Aorta (tissue), 5 donors: ENCODE data around the gene SLC44A1. TPM values are rescaled to one million over a fixed set of nuclear protein-coding genes. Genes with fewer than 3 reads are reported as not detected.

ENCODE experiments used
- ATAC-seq: fragments of 200-7000 bp; cut with Tn5 transposase; one replicate; pipeline ENCODE4 v1.9.1; 2022; ENCODE audit warnings: moderate library complexity; ENCODE audit not compliant: low FRiP score
- DNase-seq, 2 donors: peaks; one replicate each; pipeline ENCODE4 v3.0.0-alpha.2; 2020
- H3K27ac ChIP-seq, 2 donors: one replicate each; pipeline ENCODE4 v1.5.1; 2013; ENCODE audit warnings: low read length in 2 of 2, mild to moderate bottlenecking in 2 of 2, moderate library complexity in 2 of 2, control low read depth in 1 of 2, inconsistent platforms in 1 of 2, low read depth in 1 of 2
- H3K27me3 ChIP-seq, 2 donors: one replicate each; pipeline ENCODE4 v1.6.1; 2013; ENCODE audit warnings: control low read depth in 1 of 2, low read length in 1 of 2, mild to moderate bottlenecking in 1 of 2, moderate library complexity in 1 of 2; ENCODE audit not compliant: insufficient read depth in 2 of 2, control insufficient read depth in 1 of 2
- H3K36me3 ChIP-seq, 2 donors: one replicate each; pipeline ENCODE4 v1.6.1; 2013; ENCODE audit warnings: control low read depth in 1 of 2, low read length in 1 of 2, mild to moderate bottlenecking in 1 of 2; ENCODE audit not compliant: insufficient read depth in 2 of 2, control insufficient read depth in 1 of 2
- H3K4me1 ChIP-seq, 2 donors: one replicate each; pipeline ENCODE4 v1.6.1; 2013; ENCODE audit warnings: low read length in 2 of 2, control low read depth in 1 of 2, mild to moderate bottlenecking in 1 of 2, moderate library complexity in 1 of 2; ENCODE audit not compliant: insufficient read depth in 2 of 2, control insufficient read depth in 1 of 2
- H3K4me3 ChIP-seq, 2 donors: one replicate each; pipeline ENCODE4 v1.5.1; 2013; ENCODE audit warnings: low read length in 2 of 2, control low read depth in 1 of 2, mild to moderate bottlenecking in 1 of 2
- H3K9me3 ChIP-seq: one replicate; pipeline ENCODE4 v1.6.1; 2013; ENCODE audit warnings: mild to moderate bottlenecking, low read length; ENCODE audit not compliant: control insufficient read depth
- WGBS, 2 donors: extraction: QIAGEN DNeasy Blood & Tissue Kit; methylation state at CpG; one replicate each; pipeline ENCODE4 v1.1.7; 2013; 5-methylcytosine and 5-hydroxymethylcytosine counted together
- intact Hi-C, 2 donors: fragments of 100-400 bp; cut with DNase I; formaldehyde crosslinking; loops; one replicate each; pipeline versions ENCODE4 v1.14.2 to v1.15.0; 2022
- polyA plus RNA-seq, 2 donors: library from polyadenylated mRNA; stranded (reverse); fragments of 200-250 nt; gene quantifications; one replicate each; pipeline ENCODE4 v1.2.3, GENCODE V29; 2013
- total RNA-seq, 2 donors: library from RNA; stranded (reverse); fragmentation: NEBNext Ultra II Directional; extraction: Animal tissue kit (Norgen Biotek cat#: 25700); gene quantifications; one replicate each; pipeline ENCODE4 v1.2.1, GENCODE V29; 2021
- donor health status: healthy with polysubstance abuse.
- donor health status: Bipolar disorder and iron deficiency.
- donor health status: DM: no; HTN: no; CAD: no.
- donor health status: DM: no; HTN: no; CAD: no.
- donor health status: DM: yes; HTN: yes; CAD: no.

SLC44A1 gene
- total and polyA plus RNA-seq, 4 donors, result 11.4 to 46.6 (median 30.4) TPM

GRCh38 chr9:105307591-105308130 lies 63.2 kb downstream of the SLC44A1 start:
- no peaks in the 10 kb centered on the region for H3K9me3 ChIP-seq
- no peaks in the 10 kb centered on the region for H3K27me3 ChIP-seq
- DNase-seq, result no peak
- no peaks in the 10 kb centered on the region for H3K36me3 ChIP-seq
- H3K4me3 ChIP-seq, result no peak overlapping the region
- intact Hi-C loops, result no loop called here
- ATAC-seq, result no peak
- H3K27ac ChIP-seq, result no peak overlapping the region
- H3K4me1 ChIP-seq, result peaks cover 0 to 2% of the 10 kb centered on the region in 2 donors
- WGBS, 2 donors, result 94 to 96% methylated on average over 2 of the region's 2 CpGs

- WGBS, 2 donors, result 85% methylated on average over 8 of the region's 8 CpGs
- no peak overlapping the region for H3K27ac ChIP-seq
- no peak for ATAC-seq
- H3K27me3 ChIP-seq, result no peaks in the 10 kb centered on the region
- peaks cover 0 to 2% of the 10 kb centered on the region in 2 donors for H3K4me1 ChIP-seq
- H3K4me3 ChIP-seq, result no peak overlapping the region
- H3K9me3 ChIP-seq, result no peaks in the 10 kb centered on the region
- DNase-seq, result no peak
- H3K36me3 ChIP-seq, result no peaks in the 10 kb centered on the region
- intact Hi-C loops, result no loop called here
These were observed 64.2 kb downstream of the SLC44A1 start for GRCh38 chr9:105308461-105309341.

GRCh38 chr9:105309531-105309931 lies 65.1 kb downstream of the SLC44A1 start:
- no peak for ATAC-seq
- WGBS, 2 donors, result 89% methylated on average over 3 of the region's 3 CpGs
- intact Hi-C loops, result no loop called here

GRCh38 chr9:105311306-105311705 lies 66.9 kb downstream of the SLC44A1 start:
- Histone ChIP-seq H3K9me3 (no peaks in the 10 kb centered on the region), H3K36me3 (no peaks in the 10 kb centered on the region), H3K4me3 (no peak overlapping the region), H3K27ac (no peak overlapping the region), H3K27me3 (no peaks in the 10 kb centered on the region), H3K4me1 (peaks cover 0 to 2% of the 10 kb centered on the region in 2 donors)
- no peak for ATAC-seq
- WGBS, 2 donors, result 97 to 100% methylated on average over 2 of the region's 2 CpGs
- intact Hi-C loops, result no loop called here
- no peak for DNase-seq

More at GRCh38 chr9:105309531-105309931, 65.1 kb downstream of the SLC44A1 start:
- Histone ChIP-seq H3K36me3 (no peaks in the 10 kb centered on the region), H3K9me3 (no peaks in the 10 kb centered on the region), H3K27ac (no peak overlapping the region), H3K27me3 (no peaks in the 10 kb centered on the region), H3K4me3 (no peak overlapping the region), H3K4me1 (peaks cover 0 to 2% of the 10 kb centered on the region in 2 donors)
- DNase-seq, result no peak

GRCh38 chr9:105313238-105313637 lies 68.8 kb downstream of the SLC44A1 start:
- DNase-seq (no peak), ATAC-seq (no peak)
- H3K36me3 ChIP-seq, result no peaks in the 10 kb centered on the region
- H3K4me3 ChIP-seq, result no peak overlapping the region
- no peaks in the 10 kb centered on the region for H3K27me3 ChIP-seq
- no peaks in the 10 kb centered on the region for H3K9me3 ChIP-seq
- H3K4me1 ChIP-seq, result peaks cover 0 to 2% of the 10 kb centered on the region in 2 donors
- H3K27ac ChIP-seq, result no peak overlapping the region
- intact Hi-C loops, result no loop called here

GRCh38 chr9:105316703-105317102 lies 72.3 kb downstream of the SLC44A1 start:
- Histone ChIP-seq H3K27me3 (no peaks in the 10 kb centered on the region), H3K4me1 (no peaks in the 10 kb centered on the region), H3K4me3 (no peak overlapping the region), H3K36me3 (no peaks in the 10 kb centered on the region), H3K9me3 (no peaks in the 10 kb centered on the region), H3K27ac (no peak overlapping the region)
- intact Hi-C loops, result no loop called here
- ATAC-seq, result no peak
- 95 to 97% methylated on average over 2 of the region's 2 CpGs for WGBS, 2 donors
- no peak for DNase-seq

GRCh38 chr9:105318729-105319191 lies 74.3 kb downstream of the SLC44A1 start:
- Histone ChIP-seq H3K27me3 (no peaks in the 10 kb centered on the region), H3K4me3 (no peak overlapping the region), H3K9me3 (no peaks in the 10 kb centered on the region), H3K4me1 (no peaks in the 10 kb centered on the region), H3K27ac (no peak overlapping the region), H3K36me3 (no peaks in the 10 kb centered on the region)
- ATAC-seq (no peak), DNase-seq (no peak)
- intact Hi-C loops, result no loop called here
- 84 to 97% methylated on average over 4 of the region's 4 CpGs for WGBS, 2 donors

GRCh38 chr9:105319202-105319813 lies 74.9 kb downstream of the SLC44A1 start:
- Histone ChIP-seq H3K27me3 (no peaks in the 10 kb centered on the region), H3K4me3 (no peak overlapping the region), H3K4me1 (no peaks in the 10 kb centered on the region), H3K27ac (no peak overlapping the region), H3K9me3 (no peaks in the 10 kb centered on the region), H3K36me3 (no peaks in the 10 kb centered on the region)
- WGBS, 2 donors, result 94% methylated on average over 5 of the region's 5 CpGs
- intact Hi-C loops, result no loop called here
- DNase-seq (no peak), ATAC-seq (no peak)
